Inflammatory macrophage treated with lipopolysaccharide for 4 hours (primary cell): ENCODE measurements around the gene DHRS3.
A peak's percentile ranks its signal among the peaks of the same experiment; 100 is the strongest.
"Not testable (repeated sequence)": the region's sequence is repeated elsewhere in the genome, so short reads cannot be mapped to it uniquely, and the experiment has no call there.

Experiments
- DNase-seq: peaks from one replicate; pipeline ENCODE4 v3.0.0-alpha.2; 2020

The DHRS3 gene

DNA sequence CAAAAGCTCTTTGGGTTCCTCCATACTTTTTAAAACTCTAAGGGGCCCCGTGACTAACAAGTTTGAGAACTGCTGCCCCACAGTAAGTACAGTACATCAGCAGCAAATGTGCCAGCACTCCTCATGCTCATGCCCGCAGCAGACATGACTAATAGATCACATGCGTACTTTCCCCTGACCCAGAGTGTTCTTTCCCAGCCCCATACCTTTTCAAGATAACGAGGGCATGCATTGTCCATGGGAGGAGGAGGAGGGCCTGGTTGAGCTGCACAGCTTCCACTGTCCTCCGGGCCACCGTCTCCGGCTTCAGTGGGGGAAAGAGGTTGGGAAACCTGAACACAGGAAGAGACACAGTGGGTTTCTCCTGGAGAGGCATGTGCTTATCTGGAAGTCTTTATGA lies 45.5 kb downstream of the DHRS3 start:
- no peak for DNase-seq

DNA sequence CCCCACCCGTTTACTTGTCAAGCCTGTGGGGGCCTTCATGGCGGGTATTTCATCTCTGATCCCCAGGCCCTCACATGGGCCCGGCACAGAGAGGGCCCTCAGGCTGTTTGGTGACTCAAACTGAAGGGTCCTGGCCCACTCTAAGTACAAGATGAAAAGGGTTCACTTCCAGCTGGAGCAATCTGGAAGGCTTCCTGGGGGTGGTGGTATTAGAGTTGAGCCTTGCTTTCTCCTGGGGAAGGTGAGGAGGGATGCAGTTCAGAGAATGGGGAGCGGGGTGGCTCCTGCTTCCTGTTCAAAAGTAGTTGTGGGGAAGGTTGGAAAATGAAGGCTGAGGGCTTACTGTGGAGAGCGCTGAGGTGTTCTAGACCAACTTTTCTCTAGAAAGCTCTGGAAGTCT lies 47.7 kb downstream of the DHRS3 start:
- DNase-seq, result no peak

DNA sequence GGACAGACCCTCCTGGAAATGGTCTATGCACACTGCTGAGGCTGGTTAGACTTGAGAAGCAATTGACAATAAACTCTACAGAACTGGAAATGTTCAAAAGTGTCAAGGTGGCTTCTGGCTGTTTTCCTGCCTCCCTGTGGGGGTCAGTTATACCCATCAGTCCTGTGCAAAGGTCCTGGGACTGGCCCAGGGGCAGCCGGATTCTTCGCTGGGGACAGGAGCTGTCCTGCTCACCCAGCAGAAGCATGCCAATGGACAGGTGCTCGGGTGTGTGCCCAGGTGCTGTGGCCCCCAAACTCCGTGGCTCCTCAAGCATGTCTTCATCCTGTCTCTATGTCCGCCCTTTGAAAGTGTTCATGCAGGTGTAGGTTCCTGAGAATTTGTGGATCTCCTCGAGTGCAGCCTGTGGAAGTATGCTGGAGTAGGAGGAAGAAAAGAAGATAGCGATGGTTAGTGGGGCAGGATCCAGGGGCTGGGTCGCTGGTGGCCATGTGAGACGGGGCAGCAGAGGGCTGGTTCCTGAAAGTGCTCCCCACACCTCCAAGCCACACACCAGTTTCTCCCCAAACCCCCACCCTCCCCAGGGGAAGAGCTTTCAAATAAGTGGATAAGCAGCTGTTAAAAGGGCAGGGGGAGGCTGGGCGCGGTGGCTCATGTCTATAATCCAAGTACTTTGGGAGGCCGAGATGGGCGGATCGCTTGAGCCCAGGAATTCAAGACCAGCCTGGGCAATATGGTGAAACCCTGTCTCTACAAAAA lies 49.8 kb downstream of the DHRS3 start:
- no peak for DNase-seq

DNA sequence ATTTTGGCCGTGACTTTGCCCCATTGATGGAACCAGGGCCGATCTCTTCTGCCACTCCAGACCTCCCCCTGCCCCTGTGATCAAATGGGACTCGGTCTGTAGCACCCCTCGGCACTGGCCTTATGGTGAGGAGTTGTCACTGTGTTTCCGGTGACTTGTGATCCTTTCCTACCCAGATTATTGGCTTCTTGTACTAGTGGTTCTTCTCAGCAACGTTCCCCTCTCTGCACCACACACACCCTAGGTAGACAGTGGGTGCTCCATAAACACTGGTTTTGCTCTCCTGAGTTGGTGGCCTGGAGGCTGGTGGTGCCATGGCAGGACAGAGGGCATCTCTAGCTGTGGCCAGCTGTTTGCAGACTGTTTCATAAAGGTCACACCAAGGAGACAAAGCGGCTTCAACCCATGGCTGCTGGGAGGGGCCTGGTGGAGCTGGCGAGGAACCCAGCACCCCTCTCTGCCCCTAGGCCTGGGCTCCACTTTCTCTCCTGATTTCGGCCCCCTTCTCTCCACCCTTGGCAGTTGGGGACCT lies 50.7 kb downstream of the DHRS3 start:
- no peak for DNase-seq

DNA sequence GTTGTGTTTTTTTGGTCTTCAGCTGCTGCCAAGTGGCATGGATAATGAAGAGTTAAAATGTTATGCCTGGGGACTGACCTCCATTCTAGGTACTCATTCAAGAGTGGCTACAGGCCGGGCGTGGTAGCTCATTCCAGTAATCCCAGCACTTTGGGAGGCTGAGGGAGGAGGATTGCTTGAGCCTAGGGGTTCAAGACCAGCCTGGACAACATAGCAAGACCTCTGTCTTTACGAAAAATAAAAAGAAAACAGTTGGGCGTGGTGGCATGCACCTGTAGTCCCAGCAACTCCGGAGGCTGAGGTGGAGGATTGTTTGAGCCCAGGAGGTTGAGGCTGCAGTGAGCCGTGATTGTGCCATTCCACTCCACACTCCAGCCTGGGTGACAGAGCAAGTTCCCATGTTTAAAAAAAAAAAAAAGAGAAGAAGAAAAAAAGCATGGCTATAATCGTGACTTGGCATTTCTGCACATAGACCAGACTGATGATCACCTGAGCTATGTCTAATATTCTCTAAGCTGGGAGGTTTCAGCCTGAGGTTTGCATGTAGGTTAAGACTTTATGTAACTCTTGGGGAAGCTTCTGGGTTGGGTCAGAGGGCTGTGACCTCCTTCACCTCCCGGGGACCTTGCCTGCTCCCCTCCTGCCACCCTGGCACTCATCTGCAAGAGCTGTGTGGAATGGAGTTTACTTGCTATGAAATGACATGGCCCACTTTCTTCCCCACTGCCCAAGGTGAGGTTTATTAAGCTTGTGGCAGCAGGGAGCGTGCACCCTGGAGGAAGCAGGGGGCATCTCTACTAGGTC lies 51.3 kb downstream of the DHRS3 start:
- peak; percentile 6 for DNase-seq

DNA sequence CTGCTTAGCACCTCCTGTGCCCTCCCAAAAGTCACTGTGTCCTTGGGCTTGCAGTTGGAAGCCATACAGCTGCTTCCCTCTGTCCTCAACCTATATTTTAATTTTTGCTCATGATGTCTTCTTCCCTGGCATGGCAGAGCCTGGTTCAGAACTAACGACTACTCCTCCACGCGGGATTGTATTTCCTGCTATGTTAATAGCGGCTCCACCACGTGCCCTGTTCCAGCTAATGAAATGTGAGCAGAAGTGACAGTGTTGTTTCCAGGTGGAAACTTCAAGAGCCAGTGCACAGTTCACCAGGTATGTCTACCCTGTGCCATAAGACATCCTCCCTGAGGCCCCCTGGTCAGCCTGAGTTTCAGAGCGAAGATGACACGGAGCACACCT lies 52.1 kb downstream of the DHRS3 start:
- DNase-seq, result no peak

DNA sequence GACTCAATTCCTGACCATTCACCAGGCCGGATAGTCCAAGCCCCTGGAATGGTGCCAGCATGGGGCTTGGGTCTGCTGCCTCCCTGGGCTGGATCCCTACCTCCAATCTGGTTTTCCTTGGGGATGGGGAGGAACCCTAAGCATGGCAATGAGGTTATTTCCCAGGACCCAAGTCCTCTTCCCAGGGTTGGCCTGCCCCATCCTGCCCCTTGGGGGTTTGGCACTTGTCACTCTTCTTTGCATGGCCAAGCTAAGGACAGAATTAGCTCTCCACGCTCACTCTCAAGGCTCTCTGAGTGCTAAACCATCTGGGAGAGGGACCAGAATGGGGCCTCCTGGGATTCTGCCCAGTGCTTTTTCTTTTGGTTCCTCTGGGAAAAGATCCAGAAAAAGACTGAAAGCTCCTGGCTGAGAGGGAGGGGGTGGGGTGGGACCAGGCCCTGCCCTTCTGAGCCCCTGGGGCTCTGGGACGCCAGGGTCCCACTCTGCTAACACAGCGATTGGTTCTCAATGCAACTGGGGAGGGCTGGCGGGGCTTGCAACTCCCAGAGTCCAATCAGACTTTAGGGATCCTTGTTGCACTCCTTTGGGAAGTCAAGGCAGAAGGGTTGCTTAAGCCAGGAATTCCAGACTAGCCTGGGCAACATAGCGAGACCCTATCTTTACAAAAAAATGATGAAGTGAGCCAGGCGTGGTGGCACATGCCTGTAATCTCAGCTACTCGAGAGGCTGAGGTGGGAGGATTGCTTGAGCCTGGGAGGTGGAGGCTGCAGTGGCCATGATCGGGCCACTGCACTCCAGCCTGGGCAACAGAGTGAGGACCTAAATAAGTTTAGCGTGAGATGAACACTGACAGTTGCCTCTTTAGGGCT lies 52.7 kb downstream of the DHRS3 start:
- no peak for DNase-seq

DNA sequence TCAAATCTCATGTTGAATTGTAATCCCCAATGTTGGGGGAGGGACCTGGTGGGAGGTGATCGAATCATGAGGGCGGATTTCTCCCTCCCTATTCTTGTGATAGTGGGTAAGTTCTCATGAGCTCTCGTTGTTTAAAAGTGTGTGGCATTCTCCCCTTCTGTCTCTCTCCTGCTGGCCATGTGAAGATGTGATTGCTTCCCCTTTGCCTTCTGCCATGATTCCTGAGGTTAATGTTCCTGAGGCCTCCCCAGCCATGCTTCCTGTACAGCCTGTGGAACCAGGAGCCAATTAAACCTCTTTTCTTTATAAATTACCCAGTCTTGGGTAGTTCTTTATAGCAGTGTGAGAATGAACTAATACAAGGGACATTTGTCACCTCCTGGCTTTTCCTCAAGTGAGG lies 53.8 kb downstream of the DHRS3 start:
- not testable (repeated sequence) for DNase-seq

DNA sequence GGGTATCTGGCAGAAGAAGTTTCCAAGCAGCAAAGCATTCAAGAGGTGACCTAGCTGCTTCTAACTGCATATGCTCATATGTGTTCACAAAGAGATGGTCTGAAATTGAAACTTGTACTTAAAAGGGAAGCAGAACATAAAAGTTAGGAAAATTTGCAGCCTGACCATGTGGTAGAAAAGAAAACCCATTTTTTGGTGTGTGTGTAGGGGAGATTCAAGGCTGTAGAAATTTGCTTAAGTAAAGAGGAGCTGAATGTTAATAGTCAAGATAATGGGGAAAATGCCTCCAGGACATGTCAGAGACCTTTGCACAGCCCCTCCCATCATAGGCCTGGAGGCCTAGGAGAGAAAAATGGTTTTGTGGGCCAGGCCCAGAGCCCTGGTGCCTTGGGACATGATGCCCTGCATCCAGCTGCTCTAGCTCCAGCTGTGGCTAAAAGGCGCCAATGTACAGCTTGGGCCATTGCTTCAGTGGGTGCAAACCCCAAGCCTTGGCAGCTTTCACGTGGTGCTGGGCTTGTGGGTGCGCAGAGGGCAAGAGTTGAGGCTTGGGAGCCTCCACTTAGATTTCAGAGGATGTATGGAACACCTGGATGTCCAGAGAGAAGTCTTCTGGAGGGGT lies 54.9 kb downstream of the DHRS3 start:
- no peak for DNase-seq

DNA sequence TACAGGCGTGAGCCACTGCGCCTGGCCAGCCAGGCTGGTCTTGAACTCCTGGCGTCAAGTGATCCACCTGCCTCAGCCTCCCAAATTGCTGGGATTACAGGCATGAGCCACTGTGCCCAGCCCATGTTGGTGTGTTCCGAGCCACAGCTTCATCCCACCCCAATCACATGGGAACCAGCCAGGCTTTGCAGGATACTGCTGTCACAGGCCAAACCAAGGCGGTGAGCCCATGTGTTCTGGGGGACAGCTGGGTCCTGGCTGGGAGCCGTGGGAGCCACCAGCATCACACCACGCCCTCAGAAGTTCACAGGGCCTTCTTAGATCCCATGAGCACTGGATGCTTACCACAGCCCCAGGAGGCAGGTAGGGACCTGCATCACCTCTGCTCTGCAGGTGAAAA lies 56.9 kb downstream of the DHRS3 start:
- DNase-seq, result no peak

DNA sequence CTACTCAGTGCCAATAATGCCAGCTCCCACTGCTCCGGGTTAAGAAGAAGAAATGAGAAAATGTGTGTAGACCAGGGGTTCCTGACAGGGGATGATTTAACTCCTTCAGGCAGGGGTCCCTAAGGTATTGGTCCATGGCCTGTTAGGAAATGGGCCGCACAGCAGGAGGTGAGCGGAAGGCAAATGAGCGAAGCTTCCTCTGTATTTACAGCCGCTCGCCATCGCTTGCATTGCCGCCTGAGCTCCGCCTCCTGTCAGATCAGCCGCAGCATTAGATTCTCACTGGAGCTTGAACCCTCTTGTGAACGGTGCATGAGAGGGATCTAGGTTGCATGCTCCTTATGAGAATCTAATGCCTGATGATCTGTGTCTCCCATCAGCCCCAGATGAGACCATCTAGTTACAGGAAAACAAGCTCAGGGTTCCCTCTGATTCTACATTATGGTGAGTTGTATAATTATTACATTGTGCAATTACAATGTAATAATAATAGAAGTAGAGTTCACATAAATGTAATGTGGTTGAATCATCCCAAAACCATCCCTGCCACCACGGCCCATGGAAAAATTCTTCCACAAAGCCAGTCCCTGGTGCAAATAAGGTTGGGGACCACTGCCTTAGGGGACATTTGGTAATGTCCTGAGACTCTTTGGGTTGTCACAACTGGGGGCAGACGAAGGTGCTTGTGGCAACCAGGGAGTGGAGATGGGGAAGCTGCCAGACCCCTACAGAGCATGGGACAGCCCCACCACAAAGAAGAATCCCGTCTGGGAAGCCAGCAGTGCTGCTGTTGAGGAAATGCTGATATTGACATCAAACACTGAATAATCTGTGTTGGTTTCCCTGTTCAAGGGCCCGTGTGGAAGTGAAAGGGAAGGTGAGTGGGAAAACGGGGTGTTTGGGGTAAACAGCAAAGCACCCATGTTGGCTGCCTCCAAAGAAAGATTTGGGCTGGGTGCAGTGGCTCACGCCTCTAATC lies 60.8 kb downstream of the DHRS3 start:
- DNase-seq, result no peak

DNA sequence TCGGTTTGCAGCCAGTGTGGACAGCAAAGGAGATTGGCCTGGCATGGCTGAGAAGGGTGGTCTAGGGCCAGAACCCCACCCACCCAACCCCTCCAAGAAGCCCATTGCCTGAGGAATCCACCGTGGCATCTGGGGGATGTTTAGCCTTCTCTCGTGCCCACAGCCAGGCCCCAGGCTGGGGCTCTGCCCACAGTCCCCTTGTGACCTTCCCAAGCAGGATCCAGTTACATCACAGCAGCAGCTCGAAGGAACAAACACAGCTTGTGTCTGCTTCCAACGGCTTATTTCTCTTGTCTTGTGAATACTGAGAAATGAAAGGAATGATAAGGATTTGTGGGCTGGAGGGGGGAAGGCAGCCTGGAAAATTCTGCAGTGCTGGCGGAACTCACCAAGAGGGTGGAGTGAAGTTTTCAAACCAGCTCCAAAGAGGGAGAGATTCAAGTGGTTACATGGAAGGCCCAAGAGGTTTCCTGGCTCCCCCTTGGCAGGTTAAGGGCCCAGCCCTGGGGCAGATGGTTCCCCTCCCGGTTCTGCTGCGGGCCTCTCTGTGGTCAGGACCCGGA lies 61.6 kb downstream of the DHRS3 start:
- peak; percentile 50 for DNase-seq

DNA sequence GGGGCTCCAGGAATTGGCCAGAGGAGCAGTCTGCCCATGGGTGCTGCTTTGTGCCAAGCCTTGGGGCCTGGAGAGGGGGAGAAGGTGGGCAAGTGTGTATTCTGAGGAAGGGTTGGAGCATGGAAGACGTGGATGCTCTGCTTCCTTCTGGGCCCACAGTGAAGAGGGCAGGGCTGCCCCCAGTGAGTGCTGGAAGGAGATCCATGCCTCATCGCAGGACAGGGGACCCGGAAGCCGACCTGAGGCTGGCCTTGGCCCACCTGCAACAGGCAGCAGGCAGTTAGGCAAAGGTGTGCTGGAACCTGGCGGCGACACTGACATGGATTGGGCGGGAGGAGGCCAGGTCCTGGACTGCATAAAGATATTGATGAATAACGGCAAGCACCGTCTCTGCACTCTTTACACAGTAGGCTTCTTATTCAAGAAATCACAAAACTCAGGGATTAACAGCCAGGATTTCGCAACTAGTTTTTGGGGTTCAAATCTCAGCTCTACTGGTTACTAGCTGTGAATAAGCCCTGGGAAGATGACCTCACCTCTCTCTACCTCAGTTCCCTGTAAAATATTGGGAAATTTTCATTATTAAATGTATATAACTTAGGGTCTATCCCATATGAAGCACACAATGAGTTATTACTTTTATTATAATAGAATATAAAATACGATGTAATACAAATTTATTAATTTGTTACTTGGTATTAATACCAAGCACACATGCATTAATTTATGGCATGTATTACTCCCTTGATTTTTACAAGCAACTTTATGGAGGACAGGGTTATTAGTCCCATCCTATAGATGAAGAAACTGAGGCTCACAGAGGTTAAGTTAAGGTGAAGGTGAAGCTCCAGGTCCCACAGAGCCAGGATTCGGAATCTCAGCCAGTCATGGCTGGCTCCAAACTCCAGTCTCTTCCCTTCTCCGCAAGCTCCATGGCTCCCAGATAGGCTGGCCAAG lies 62.3 kb downstream of the DHRS3 start:
- no peak for DNase-seq

DNA sequence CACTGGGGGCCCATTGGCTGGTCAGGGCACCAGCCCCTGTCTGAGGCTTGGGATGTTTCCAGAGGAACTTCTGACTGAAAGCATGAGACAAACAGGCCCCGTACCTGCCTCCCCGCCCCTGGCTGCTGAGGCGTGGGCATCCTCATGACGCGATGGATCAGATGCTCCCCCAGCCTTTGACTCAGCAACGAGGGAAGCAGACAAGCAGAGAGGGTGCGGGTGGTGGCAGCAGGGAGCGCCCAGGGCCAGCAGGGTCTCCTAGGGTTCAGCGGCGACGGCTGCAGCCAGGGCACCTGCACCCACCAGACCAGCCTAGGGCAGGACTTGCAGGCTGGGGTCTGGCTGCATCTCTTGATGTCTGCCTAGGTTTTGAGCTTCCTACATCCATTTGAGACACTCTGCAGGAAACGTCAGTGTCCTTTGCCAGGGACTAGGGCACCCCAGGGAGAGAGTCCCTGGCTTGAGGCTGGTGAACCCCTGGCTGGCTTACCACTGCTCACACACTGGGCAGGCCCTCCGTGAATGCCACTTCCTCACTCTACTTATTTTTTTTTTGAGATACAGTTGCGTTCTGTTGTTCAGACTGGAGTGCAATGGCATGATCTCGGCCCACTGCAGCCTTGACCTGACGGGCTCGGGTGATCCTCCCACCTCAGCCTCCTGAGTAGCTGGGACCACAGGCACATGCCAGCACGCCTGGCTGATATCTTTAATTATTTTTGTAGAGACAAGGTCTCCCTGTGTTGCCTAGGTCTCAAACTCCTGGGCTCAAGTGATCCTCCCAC lies 63.3 kb downstream of the DHRS3 start:
- DNase-seq, result no peak

DNA sequence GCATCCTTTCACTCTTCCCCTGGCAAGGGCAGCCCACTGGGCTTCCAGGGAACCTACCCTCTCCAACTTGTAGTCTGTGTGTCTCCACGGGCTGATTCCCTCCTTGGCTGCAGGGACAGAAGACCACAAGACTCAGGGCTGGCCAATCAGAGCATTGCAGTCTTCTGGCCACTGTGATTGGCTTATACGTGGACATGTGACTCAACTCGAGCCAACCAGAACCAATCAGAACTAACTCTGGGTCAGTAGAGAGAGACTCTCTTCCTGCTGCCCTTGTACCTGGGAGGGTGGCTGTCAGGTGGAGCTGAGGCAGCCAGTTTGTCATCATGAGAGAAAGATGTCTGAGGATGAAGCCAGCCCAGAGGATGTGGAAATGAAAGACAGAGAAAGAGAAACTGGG lies 64.0 kb downstream of the DHRS3 start:
- DNase-seq, result no peak

DNA sequence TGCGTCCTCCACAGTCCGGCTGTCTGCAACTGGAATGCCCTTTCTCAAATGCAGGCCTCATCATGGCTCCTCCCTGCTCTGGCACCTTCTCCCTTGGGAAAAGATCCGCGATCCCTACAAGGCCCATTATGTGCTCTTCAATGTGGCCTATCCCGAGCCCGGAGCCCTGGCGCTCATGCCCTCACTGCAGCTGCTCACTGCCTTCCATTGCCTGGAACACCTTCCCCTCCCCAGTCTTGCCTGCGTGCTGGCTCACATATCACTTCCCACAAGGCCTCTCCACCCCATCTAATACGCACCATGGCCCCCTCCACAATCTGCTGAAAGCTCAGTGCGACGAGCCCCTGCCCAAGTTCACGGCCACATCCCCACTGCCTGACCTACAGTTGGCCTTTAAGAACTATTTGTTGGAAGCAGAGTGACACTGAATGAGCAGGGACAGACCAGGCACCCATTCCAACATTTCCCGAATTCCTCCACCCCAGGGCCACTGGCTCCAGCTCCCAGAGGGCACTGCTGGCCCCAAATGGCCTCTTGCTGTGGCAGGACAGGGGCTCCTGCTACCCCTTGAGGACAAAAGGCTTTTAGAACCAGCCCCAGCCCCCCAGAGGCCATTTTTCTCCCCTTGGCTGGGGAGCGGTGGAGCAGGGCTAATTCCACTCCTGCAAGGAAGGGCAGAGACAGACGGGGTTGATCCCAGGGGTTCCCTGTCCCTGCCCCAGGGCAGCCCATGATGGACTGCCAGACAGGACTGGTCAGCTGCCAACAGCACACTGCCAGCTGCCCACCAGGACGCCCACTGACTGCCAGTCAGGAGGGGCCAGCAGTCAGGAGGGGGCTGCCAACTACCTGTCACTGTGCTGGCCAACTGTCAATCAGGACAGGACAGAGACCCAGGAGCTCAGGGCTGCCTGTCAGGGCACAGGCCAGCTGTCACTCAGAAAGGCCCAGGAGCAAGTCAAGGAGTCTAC lies 64.8 kb downstream of the DHRS3 start:
- DNase-seq, result no peak

DNA sequence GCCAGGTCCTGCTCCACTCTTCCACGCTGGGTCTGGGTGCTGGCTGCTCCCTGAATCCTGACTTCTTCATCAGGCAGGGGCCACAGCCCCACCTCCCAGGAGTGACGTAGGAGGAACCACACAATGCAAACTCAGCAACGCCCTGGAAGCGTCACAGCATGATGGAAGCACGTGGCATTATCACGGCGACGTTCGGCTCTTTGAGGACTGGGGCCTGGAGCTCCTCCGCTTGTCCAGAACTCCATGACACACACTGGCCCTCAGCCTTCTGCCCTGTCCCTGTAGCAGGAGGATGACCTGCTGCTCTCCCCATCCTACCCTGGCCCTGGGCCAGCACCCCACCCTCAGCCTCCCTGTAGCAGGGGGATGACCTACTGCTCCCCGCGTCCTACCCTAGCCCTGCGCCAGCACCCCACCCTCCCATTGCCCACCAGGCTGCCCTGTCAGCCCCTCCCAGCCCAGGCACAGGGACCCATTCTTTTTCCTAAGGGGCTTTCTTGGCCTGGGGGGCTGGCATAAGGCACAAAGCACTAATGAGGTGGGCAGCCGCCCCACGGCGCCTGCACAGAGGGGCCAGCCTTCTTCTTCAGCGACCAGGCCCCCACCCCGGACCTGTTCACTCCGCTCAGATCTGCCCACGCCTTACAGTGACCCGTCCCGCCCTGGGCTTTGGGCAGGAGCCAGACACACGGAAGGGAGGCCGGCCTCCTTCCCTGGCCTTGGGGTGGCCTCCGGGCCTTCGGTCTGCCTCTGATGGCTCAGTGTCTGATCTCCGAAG lies 65.7 kb downstream of the DHRS3 start:
- no peak for DNase-seq
